Measurements from ENCODE around the gene CALN1.

DNA sequence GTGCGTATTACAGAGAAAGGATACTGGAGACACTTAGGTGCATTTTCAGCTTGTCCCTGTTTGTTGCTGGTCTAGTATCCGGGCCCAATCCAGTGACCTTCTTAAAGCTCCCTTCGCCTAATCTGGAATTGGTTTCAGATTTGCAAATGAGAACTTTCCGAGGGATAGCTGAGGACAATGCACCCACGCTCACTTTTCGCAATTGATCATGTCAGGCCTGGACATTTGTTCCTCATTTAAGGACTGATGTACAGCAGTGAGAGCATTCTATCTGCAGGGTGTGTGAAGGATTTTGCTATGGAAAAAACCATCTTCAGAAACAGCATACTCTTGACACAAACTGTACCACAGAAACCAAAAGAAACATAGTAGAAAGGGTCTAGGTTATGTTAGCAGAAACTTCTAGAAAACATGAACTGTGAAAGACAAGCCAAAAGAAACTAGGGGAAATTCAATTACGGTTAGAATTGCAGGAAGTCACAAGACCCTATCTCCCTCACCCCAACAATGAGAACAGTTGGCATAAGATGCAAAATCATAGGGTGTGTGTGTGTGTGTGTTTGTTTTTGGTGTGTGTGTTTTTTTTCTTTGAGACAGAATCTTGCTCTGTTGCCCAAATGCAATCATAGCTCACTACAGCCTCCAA, 331.1 kb downstream of the CALN1 start:
- TF ChIP-seq, protein P1, sequence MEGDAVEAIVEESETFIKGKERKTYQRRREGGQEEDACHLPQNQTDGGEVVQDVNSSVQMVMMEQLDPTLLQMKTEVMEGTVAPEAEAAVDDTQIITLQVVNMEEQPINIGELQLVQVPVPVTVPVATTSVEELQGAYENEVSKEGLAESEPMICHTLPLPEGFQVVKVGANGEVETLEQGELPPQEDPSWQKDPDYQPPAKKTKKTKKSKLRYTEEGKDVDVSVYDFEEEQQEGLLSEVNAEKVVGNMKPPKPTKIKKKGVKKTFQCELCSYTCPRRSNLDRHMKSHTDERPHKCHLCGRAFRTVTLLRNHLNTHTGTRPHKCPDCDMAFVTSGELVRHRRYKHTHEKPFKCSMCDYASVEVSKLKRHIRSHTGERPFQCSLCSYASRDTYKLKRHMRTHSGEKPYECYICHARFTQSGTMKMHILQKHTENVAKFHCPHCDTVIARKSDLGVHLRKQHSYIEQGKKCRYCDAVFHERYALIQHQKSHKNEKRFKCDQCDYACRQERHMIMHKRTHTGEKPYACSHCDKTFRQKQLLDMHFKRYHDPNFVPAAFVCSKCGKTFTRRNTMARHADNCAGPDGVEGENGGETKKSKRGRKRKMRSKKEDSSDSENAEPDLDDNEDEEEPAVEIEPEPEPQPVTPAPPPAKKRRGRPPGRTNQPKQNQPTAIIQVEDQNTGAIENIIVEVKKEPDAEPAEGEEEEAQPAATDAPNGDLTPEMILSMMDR (IDR thresholded peaks at IDR 0.05; ENCODE audit: low read depth, low read length) = no peak
- TF ChIP-seq EZH2phosphoT487 (IDR thresholded peaks at IDR 0.05; ENCODE audit: low read depth) = no peak
